Upper lobe of left lung (tissue), 4 donors: ENCODE data around the gene SEC16A.

ENCODE experiments used
- EP300 ChIP-seq, 4 donors: sonication (generic); formaldehyde crosslinking; IDR thresholded peaks; one replicate each; pipeline ENCODE4 v1.5.1; 2017; ENCODE audit warnings: antibody characterized with exemption in 4 of 4, control low read depth in 2 of 4
- POLR2A ChIP-seq, 4 donors: fragments of 450-650 bp; IDR thresholded peaks; one replicate each; pipeline ENCODE4 v1.5.1; 2016 to 2017; ENCODE audit warnings: antibody characterized with exemption in 4 of 4, mild to moderate bottlenecking in 2 of 4
- TF ChIP-seq, protein P1 (sequence below), 6 experiments: fragments of 450-650 bp in 4 of 6; fragments of 200-600 bp in 2 of 6; sonication (generic) in 2 of 6; IDR thresholded peaks; one replicate each; pipeline ENCODE4 v1.5.1; 2016 to 2019; ENCODE audit warnings: antibody characterized with exemption in 6 of 6

GRCh38 chr9:136467766-136468165, 15.1 kb downstream of the SEC16A start:
- TF ChIP-seq POLR2A (IDR thresholded peaks at IDR 0.05) (no peak), EP300 (IDR thresholded peaks at IDR 0.05) (no peak)
- TF ChIP-seq, protein P1, sequence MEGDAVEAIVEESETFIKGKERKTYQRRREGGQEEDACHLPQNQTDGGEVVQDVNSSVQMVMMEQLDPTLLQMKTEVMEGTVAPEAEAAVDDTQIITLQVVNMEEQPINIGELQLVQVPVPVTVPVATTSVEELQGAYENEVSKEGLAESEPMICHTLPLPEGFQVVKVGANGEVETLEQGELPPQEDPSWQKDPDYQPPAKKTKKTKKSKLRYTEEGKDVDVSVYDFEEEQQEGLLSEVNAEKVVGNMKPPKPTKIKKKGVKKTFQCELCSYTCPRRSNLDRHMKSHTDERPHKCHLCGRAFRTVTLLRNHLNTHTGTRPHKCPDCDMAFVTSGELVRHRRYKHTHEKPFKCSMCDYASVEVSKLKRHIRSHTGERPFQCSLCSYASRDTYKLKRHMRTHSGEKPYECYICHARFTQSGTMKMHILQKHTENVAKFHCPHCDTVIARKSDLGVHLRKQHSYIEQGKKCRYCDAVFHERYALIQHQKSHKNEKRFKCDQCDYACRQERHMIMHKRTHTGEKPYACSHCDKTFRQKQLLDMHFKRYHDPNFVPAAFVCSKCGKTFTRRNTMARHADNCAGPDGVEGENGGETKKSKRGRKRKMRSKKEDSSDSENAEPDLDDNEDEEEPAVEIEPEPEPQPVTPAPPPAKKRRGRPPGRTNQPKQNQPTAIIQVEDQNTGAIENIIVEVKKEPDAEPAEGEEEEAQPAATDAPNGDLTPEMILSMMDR (IDR thresholded peaks at IDR 0.05) = no peak
